ENCODE measurements around the gene C20orf173. TPM values are rescaled to one million over a fixed set of nuclear protein-coding genes. Genes with fewer than 3 reads are reported as not detected.

C20orf173 gene
- total RNA-seq, 1 experiment from 2014 or later, result not detected

DNA sequence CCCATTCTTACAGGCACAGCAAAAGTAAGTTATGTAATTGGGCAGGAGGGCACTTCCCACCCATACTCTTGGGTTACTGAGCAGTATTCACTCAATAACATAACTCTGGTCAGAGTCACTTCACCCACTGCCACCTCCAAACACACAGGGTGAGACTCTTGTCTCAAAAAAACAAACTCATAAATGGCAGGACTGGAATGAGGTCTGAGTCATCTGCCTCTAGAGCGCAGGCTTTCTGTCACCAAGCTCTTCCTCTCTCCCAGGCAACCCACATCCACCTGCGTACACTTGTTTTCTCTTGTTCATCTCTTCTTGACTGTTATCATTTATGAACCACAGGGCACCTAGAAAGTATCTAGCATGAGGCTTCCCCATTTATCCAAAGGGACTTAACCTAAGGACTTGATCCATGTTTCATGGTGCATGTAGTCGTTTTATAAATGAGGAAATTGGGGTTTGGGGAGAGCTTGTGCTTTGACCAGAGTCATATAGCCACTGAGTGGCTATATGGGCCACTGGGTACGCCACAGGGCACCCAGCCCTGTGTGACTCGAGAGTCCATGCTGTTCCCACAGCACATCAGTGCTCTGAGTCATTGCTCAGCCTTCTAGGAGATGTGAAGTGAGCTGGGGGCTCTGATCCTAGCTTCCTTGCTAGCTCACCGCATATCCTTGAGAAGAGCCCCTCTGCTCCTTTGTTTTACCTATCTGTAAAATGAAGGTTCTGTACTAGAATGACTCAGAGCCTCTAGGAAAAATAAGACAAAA is 22.4 kb downstream of the C20orf173 start:
- Histone ChIP-seq H3K27ac (no peak overlapping the region), H3K27me3 (no peaks in the 10 kb centered on the region), H3K36me3 (peaks cover 35% of the 10 kb centered on the region), H3K4me1 (peaks cover 5% of the 10 kb centered on the region; the same call in 1 of the 2 replicates), H3K9me3 (replicated peaks) (no peaks in the 10 kb centered on the region), H3K4me3 (no peak overlapping the region)
- no peak for DNase-seq

DNA sequence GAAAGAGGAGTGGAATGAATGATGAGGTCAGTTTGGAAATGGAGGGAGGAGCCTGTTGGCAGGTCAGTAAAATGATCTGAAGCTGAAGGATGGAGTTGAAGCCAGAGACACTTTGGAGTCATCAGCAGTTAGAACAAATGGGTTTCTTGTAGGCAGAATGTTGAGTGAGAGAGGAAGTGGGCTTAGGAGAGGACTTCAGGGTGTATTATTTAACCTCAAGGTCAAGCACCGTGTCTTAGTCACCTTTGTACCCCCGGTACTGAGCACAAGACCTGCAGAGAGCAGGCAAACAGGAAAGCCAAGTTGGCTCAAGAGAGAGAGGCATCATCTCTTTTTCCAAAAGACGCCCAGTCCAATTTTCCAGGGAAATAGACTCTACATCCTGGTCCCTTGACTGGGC is 23.3 kb downstream of the C20orf173 start:
- H3K4me3 ChIP-seq, result no peak overlapping the region
- no peak for DNase-seq
- H3K4me1 ChIP-seq, result peaks cover 5% of the 10 kb centered on the region; the same call in 1 of the 2 replicates
- no peak overlapping the region for H3K27ac ChIP-seq
- no peaks in the 10 kb centered on the region for H3K27me3 ChIP-seq
- peaks cover 31% of the 10 kb centered on the region for H3K36me3 ChIP-seq
- H3K9me3 ChIP-seq (replicated peaks), result no peaks in the 10 kb centered on the region

DNA sequence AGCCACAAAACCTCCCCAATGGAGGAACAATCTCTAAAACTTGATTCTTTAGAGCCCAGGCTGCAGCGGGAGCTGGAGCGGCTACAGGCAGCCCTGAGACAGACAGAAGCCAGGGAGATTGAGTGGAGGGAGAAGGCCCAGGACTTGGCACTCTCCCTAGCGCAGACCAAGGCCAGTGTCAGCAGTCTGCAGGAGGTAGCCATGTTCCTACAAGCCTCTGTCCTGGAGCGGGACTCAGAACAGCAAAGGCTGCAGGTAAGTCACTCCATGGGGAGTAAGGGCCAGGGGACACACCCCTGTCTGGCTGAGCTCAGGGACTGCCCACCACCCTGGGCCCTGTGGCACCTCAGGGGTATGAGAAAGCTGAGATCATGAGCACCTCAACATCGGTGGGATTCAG is 24.7 kb downstream of the C20orf173 start:
- H3K36me3 ChIP-seq, result peaks cover 35% of the 10 kb centered on the region
- no peak for DNase-seq
- H3K4me3 ChIP-seq, result no peak overlapping the region
- no peaks in the 10 kb centered on the region for H3K27me3 ChIP-seq
- H3K9me3 ChIP-seq (replicated peaks), result no peaks in the 10 kb centered on the region
- no peak overlapping the region for H3K27ac ChIP-seq
- peaks cover 5% of the 10 kb centered on the region; the same call in 1 of the 2 replicates for H3K4me1 ChIP-seq

DNA sequence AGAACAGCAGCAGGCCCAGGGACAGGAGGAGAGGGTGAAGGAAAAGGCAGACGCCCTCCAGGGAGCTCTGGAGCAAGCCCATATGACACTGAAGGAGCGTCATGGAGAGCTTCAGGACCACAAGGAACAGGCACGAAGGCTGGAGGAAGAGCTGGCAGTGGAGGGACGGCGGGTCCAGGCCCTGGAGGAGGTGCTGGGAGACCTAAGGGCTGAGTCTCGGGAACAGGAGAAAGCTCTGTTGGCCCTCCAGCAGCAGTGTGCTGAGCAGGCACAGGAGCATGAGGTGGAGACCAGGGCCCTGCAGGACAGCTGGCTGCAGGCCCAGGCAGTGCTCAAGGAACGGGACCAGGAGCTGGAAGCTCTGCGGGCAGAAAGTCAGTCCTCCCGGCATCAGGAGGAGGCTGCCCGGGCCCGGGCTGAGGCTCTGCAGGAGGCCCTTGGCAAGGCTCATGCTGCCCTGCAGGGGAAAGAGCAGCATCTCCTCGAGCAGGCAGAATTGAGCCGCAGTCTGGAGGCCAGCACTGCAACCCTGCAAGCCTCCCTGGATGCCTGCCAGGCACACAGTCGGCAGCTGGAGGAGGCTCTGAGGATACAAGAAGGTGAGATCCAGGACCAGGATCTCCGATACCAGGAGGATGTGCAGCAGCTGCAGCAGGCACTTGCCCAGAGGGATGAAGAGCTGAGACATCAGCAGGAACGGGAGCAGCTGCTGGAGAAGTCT is 25.5 kb downstream of the C20orf173 start:
- DNase-seq, result peak; percentile 41 to 42
- Histone ChIP-seq H3K27me3 (no peaks in the 10 kb centered on the region), H3K4me3 (no peak overlapping the region), H3K4me1 (peaks cover 5% of the 10 kb centered on the region; the same call in 1 of the 2 replicates), H3K36me3 (peaks cover 37% of the 10 kb centered on the region), H3K9me3 (replicated peaks) (no peaks in the 10 kb centered on the region), H3K27ac (no peak overlapping the region)

DNA sequence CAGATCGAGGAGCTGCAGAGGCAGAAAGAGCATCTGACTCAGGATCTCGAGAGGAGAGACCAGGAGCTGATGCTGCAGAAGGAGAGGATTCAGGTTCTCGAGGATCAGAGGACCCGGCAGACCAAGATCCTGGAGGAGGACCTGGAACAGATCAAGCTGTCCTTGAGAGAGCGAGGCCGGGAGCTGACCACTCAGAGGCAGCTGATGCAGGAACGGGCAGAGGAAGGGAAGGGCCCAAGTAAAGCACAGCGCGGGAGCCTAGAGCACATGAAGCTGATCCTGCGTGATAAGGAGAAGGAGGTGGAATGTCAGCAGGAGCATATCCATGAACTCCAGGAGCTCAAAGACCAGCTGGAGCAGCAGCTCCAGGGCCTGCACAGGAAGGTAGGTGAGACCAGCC is 26.2 kb downstream of the C20orf173 start:
- H3K27ac ChIP-seq, result no peak overlapping the region
- H3K4me3 ChIP-seq, result no peak overlapping the region
- no peak for DNase-seq
- H3K27me3 ChIP-seq, result no peaks in the 10 kb centered on the region
- no peaks in the 10 kb centered on the region for H3K9me3 ChIP-seq (replicated peaks)
- H3K4me1 ChIP-seq, result peaks cover 5% of the 10 kb centered on the region
- peaks cover 42% of the 10 kb centered on the region for H3K36me3 ChIP-seq

DNA sequence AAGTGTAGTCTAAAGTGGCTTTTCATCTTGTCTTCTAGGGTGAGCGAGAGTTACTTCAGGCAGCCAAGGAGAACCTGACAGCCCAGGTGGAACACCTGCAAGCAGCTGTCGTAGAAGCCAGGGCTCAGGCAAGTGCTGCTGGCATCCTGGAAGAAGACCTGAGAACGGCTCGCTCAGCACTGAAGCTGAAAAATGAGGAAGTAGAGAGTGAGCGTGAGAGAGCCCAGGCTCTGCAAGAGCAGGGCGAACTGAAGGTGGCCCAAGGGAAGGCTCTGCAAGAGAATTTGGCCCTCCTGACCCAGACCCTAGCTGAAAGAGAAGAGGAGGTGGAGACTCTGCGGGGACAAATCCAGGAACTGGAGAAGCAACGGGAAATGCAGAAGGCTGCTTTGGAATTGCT is 27.1 kb downstream of the C20orf173 start:
- Histone ChIP-seq H3K27ac (no peak overlapping the region), H3K4me3 (no peak overlapping the region), H3K36me3 (peaks cover 46% of the 10 kb centered on the region), H3K9me3 (replicated peaks) (no peaks in the 10 kb centered on the region), H3K4me1 (peaks cover 13% of the 10 kb centered on the region), H3K27me3 (no peaks in the 10 kb centered on the region)
- DNase-seq, result no peak

DNA sequence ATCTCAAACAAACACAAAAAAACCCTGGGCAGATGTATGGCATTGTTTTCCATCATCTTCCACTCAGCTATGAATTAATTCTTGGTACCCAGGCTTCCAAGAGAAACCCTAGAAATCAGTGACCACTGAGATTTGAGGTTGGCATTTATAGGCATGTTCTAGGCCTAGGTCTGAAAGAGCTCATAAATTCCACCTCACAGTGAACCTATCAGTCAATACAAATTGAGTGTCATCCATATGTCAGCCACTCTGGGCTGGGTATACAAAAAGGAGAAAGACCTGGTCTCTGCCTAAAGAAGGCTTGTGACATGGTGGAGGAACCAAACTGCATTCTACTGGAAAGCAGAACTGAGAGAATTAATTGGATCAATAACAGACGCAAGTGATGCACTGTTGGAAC is 30.2 kb downstream of the C20orf173 start:
- Histone ChIP-seq H3K27ac (no peak overlapping the region), H3K9me3 (replicated peaks) (no peaks in the 10 kb centered on the region), H3K27me3 (no peaks in the 10 kb centered on the region), H3K4me1 (peaks cover 18% of the 10 kb centered on the region), H3K36me3 (peaks cover 53% of the 10 kb centered on the region), H3K4me3 (no peak overlapping the region)
- DNase-seq, result no peak

DNA sequence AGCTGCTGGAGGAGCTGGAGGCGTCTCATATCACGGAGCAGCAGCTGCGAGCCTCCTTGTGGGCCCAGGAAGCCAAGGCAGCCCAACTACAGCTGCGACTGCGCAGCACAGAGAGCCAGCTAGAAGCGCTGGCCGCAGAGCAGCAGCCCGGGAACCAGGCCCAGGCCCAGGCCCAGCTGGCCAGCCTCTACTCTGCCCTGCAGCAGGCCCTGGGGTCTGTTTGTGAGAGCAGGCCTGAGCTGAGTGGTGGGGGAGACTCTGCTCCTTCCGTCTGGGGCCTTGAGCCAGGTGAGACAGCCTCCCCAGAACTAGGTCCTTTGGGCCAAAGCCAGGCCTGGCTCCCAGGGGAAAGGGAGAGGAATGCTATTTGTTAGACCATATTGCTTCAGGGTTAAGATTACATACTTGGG is 31.7 kb downstream of the C20orf173 start:
- H3K4me3 ChIP-seq, result no peak overlapping the region
- H3K27ac ChIP-seq, result peak overlapping the region; percentile 21
- H3K9me3 ChIP-seq (replicated peaks), result no peaks in the 10 kb centered on the region
- peaks cover 18% of the 10 kb centered on the region for H3K4me1 ChIP-seq
- peaks cover 52% of the 10 kb centered on the region for H3K36me3 ChIP-seq
- no peaks in the 10 kb centered on the region for H3K27me3 ChIP-seq
- DNase-seq, result peak; percentile 86 to 88

DNA sequence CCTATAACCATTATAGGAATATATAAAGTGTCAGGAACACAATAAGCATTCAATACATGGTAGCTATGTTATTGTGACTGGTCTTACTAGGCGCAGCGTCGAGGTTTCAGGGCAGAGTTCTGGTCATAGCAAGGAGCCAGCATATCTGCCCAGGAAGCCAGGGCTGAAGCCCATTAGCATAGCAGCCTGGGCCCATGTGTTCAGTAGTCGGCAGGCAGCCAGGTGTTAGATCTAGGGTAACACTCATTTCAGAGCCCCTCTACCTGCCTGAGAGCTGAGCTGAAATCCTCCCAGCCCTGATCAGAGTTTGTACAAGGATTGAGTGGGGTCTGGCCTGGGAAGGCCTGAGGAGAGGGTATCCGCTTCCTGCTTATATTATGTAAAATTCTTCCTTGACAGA is 32.1 kb downstream of the C20orf173 start:
- Histone ChIP-seq H3K27ac (peak overlapping the region; percentile 21), H3K27me3 (no peaks in the 10 kb centered on the region), H3K4me3 (no peak overlapping the region), H3K4me1 (peaks cover 18% of the 10 kb centered on the region), H3K9me3 (replicated peaks) (no peaks in the 10 kb centered on the region), H3K36me3 (peaks cover 47% of the 10 kb centered on the region)
- DNase-seq, result peak in 1 of 2 experiments; percentile 46

DNA sequence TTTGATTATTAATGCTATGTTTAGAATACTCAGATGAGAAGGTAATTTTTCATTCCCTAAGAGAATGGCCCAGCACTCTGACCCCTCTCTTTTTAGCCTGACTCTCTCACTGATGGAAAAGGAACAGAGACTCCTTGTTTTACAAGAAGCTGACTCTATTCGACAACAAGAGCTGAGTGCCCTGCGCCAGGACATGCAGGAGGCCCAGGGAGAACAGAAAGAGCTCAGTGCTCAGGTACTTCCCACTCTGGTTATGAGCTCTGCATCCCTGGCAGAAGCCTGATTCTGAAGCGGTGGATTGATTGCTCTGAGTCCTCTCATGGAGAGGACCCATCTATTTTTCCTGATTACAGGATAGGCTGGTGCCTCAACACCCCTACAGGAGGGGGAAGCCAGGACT is 33.0 kb downstream of the C20orf173 start:
- Histone ChIP-seq H3K9me3 (replicated peaks) (no peaks in the 10 kb centered on the region), H3K36me3 (peaks cover 47% of the 10 kb centered on the region), H3K27me3 (no peaks in the 10 kb centered on the region), H3K4me3 (no peak overlapping the region), H3K4me1 (peaks cover 18% of the 10 kb centered on the region), H3K27ac (no peak overlapping the region)
- DNase-seq, result no peak

DNA sequence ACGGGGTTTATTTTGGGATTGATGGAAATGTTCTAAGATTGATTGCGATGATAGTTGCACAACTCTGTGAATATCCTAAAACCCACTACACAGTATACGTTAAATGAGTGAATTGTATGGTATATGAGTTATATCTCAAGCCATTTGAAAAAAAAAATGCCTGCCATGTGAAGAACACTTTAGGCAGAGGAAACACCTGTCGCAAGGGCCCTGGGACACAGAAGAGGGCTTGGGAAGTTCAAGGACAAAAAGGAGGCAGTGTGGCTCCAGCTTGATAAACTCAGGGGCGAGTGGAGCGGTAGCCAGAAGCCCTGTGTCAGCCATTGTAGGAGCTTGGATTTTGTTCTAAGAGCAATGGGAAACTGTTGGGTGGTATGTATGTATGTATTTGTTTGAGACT is 37.1 kb downstream of the C20orf173 start:
- no peaks in the 10 kb centered on the region for H3K27me3 ChIP-seq
- H3K4me3 ChIP-seq, result no peak overlapping the region
- peaks cover 10% of the 10 kb centered on the region; the same call in 1 of the 2 replicates for H3K4me1 ChIP-seq
- peaks cover 52% of the 10 kb centered on the region for H3K36me3 ChIP-seq
- H3K9me3 ChIP-seq (replicated peaks), result no peaks in the 10 kb centered on the region
- no peak for DNase-seq
- no peak overlapping the region for H3K27ac ChIP-seq

DNA sequence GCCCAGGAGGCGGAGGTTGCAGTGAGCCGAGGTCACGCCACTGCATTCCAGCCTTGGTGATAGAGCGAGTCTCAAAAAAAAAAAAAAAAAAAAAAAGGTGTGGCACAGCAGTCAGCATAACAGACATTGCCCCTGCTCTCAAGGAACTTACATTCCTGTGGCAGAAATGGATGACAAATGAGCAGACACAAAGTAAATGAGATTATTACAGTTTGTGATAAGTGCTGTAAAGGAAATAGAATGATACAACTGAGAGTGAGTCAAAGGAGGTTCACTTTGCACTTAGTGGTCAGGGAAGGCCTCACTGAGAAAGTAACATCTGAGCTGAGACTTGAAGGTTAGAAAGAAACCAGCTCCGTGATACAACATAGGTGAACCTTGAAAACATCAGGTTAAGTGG is 37.6 kb downstream of the C20orf173 start:
- Histone ChIP-seq H3K4me3 (no peak overlapping the region), H3K27ac (no peak overlapping the region), H3K4me1 (peaks cover 5% of the 10 kb centered on the region; the same call in 1 of the 2 replicates), H3K27me3 (no peaks in the 10 kb centered on the region), H3K9me3 (replicated peaks) (no peaks in the 10 kb centered on the region), H3K36me3 (peaks cover 56% of the 10 kb centered on the region)
- DNase-seq, result no peak

DNA sequence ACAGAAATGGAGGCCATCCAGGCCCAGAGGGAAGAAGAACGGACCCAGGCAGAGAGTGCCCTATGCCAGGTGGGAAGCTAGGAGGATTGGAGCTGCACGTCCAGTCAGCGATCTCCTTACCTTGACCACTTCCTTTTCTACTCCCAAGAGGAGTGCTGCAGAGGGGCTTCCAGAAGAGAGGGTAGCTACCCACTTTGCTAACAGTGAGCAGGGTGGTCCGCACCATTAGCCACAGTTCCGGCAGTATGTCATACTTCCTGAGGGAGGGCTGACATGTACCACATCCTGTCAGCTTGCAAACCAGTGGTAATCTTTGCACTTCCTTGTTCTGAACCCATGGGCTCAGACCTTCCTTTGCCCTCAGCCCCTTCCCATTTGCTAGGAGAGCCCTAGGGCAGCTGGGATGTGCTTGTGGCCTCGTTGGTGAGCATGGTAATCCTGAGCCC is 38.7 kb downstream of the C20orf173 start:
- Histone ChIP-seq H3K4me3 (no peak overlapping the region), H3K27me3 (no peaks in the 10 kb centered on the region), H3K9me3 (replicated peaks) (no peaks in the 10 kb centered on the region), H3K4me1 (no peaks in the 10 kb centered on the region), H3K27ac (no peak overlapping the region), H3K36me3 (peaks cover 54% of the 10 kb centered on the region)
- DNase-seq, result no peak

DNA sequence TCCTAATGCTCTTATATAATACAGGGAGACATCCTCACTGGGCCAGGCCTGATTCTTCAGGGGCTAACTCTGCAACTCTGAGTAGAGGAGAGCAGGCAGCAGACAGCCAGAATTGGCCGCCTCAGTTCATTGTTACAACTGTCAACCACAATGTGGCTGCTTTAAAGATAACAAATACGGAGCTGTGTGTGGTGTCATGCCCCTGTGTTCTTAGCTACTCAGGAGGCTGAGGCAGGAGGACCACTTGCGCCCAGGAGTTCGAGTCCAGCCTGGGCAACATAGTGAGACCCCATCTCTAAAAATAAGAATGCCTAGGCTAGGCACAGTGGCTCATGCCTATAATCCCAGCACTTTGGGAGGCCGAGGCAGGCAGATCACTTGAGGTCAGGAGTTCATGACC is 39.7 kb downstream of the C20orf173 start:
- Histone ChIP-seq H3K4me1 (no peaks in the 10 kb centered on the region), H3K9me3 (replicated peaks) (no peaks in the 10 kb centered on the region), H3K4me3 (no peak overlapping the region), H3K27me3 (no peaks in the 10 kb centered on the region), H3K27ac (no peak overlapping the region), H3K36me3 (peaks cover 44% of the 10 kb centered on the region)
- DNase-seq, result no peak

DNA sequence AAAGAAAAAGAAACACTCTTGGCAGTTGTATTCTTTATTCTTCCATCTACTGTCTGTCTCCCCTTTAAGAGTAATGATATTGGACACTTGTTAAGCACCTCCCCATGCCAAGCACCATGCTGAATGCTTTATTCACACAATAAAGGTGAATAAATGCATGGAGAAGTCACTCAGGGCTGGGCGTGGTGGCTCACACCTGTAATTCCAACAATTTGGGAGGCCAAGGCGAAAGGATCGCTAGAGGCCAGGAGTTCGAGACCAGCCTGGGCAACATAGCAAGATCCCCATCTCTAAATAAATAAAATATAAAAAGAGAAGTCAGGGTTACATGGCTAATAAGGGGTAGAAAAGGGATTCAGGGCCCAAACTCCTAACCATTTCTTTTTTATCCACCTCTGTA is 42.0 kb downstream of the C20orf173 start:
- no peaks in the 10 kb centered on the region for H3K27me3 ChIP-seq
- H3K4me3 ChIP-seq, result no peak overlapping the region
- H3K27ac ChIP-seq, result no peak overlapping the region
- H3K36me3 ChIP-seq, result peaks cover 55% of the 10 kb centered on the region
- no peaks in the 10 kb centered on the region for H3K4me1 ChIP-seq
- peaks cover 9% of the 10 kb centered on the region; the same call in 1 of the 2 replicates for H3K9me3 ChIP-seq (replicated peaks)
- DNase-seq, result no peak

All from SJCRH30 (cell line).